Ovary (tissue), 9 donors: ENCODE data around the gene ABCG2. TPM values are rescaled to one million over a fixed set of nuclear protein-coding genes. Genes with fewer than 3 reads are reported as not detected.

ENCODE experiments used
- DNase-seq, 5 donors: peaks; one replicate each; pipeline ENCODE4 v3.0.0-alpha.2; 2019 to 2020
- H3K27ac ChIP-seq, 2 donors: fragments of 200-600 bp; one replicate each; pipeline versions ENCODE4 v1.5.1 to v1.8.0; 2019 to 2022
- H3K27me3 ChIP-seq: fragments of 200-600 bp; one replicate; pipeline ENCODE4 v1.8.0; 2022
- H3K36me3 ChIP-seq: fragments of 200-600 bp; sonication (generic); one replicate; pipeline ENCODE4 v1.5.1; 2019
- H3K4me1 ChIP-seq: one replicate; pipeline ENCODE4 v1.8.1; 2013; ENCODE audit warnings: mild to moderate bottlenecking, moderate library complexity; ENCODE audit not compliant: insufficient read depth
- H3K4me3 ChIP-seq: fragments of 200-600 bp; sonication (generic); one replicate; pipeline ENCODE4 v1.5.1; 2017
- H3K9me3 ChIP-seq, 2 donors: fragments of 200-600 bp in 1 of 2; sonication (generic) in 1 of 2; one replicate each; pipeline versions ENCODE4 v1.5.1 to v1.8.1; 2013 to 2019; ENCODE audit warnings: mild to moderate bottlenecking in 1 of 2, moderate library complexity in 1 of 2
- EP300 ChIP-seq: sonication (generic); formaldehyde crosslinking; IDR thresholded peaks from one replicate; pipeline ENCODE4 v1.6.1; 2017; ENCODE audit warnings: antibody characterized with exemption
- POLR2A ChIP-seq: fragments of 450-650 bp; IDR thresholded peaks from one replicate; pipeline ENCODE4 v1.6.1; 2017; ENCODE audit warnings: antibody characterized with exemption, mild to moderate bottlenecking, moderate library complexity
- WGBS, 3 donors: extraction: QIAGEN DNeasy Blood & Tissue Kit in 1 of 3; methylation state at CpG; one replicate each; pipeline versions ENCODE4 v1.1.5 to v1.1.7; 2013 to 2017; 5-methylcytosine and 5-hydroxymethylcytosine counted together
- intact Hi-C, 4 donors: fragments of 100-400 bp; cut with DNase I; formaldehyde crosslinking; loops; one replicate each; pipeline versions ENCODE4 v1.11.0 to v1.15.1; 2022 to 2023
- polyA plus RNA-seq, 2 donors: library from polyadenylated mRNA; stranded (reverse); fragments of 200-250 nt in 1 of 2; fragments of 350-450 nt in 1 of 2; fragmentation: Illumina TruSeq in 1 of 2; extraction: RNeasy Lipid Tissue Mini Kit (QIAGEN cat#74804) in 1 of 2; gene quantifications; one replicate each; pipeline ENCODE4 v1.2.3, GENCODE V29; 2013 to 2014
- total RNA-seq, 7 donors: library from RNA; depleted of rRNA in 2 of 7; stranded (reverse); fragments of >200 nt in 2 of 7; fragmentation: NEBNext Ultra II Directional in 3 of 7; extraction: Animal tissue kit (Norgen Biotek cat#: 25700) in 3 of 7; gene quantifications; one replicate each; pipeline versions ENCODE4 v1.1.0 to v1.2.4, GENCODE V29; 2016 to 2023
- TF ChIP-seq, protein P1 (sequence below), 3 donors: fragments of 450-650 bp in 2 of 3; fragments of 200-600 bp in 1 of 3; IDR thresholded peaks; one replicate each; pipeline versions ENCODE4 v1.5.1 to v1.8.0; 2016 to 2022; ENCODE audit warnings: antibody characterized with exemption in 3 of 3, mild to moderate bottlenecking in 1 of 3
- donor health status: DM: no; HTN: no; CAD: no; lungs with moderate emphysema.
- donor health status: DM: no; HTN: no; CAD: no.
- donor health status: Bipolar disorder and iron deficiency.
- donor health status: DM: yes; HTN: yes; CAD: no.
- donor health status: DM: no; HTN: no; CAD: no.
- donor health status: DM: yes; HTN: yes; CAD: no.

The ABCG2 gene
- total and polyA plus RNA-seq, 9 donors = 4.4 to 20.1 (median 6.7) TPM

GRCh38 chr4:88102026-88102425 is 56.4 kb downstream of the ABCG2 start:
- Histone ChIP-seq H3K27ac (no peak overlapping the region), H3K27me3 (no peaks in the 10 kb centered on the region), H3K4me3 (no peak overlapping the region), H3K4me1 (no peaks in the 10 kb centered on the region), H3K9me3 (no peaks in the 10 kb centered on the region), H3K36me3 (no peaks in the 10 kb centered on the region)
- TF ChIP-seq EP300 (no peak), POLR2A (no peak)
- TF ChIP-seq, protein P1, sequence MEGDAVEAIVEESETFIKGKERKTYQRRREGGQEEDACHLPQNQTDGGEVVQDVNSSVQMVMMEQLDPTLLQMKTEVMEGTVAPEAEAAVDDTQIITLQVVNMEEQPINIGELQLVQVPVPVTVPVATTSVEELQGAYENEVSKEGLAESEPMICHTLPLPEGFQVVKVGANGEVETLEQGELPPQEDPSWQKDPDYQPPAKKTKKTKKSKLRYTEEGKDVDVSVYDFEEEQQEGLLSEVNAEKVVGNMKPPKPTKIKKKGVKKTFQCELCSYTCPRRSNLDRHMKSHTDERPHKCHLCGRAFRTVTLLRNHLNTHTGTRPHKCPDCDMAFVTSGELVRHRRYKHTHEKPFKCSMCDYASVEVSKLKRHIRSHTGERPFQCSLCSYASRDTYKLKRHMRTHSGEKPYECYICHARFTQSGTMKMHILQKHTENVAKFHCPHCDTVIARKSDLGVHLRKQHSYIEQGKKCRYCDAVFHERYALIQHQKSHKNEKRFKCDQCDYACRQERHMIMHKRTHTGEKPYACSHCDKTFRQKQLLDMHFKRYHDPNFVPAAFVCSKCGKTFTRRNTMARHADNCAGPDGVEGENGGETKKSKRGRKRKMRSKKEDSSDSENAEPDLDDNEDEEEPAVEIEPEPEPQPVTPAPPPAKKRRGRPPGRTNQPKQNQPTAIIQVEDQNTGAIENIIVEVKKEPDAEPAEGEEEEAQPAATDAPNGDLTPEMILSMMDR (IDR thresholded peaks at IDR 0.05) = no peak
- no peak for DNase-seq
- intact Hi-C loops = no loop called here
- 92 to 95% (median 93%) methylated on average over 7 of the region's 7 CpGs for WGBS, 3 donors

- no peak overlapping the region for H3K27ac ChIP-seq
- H3K27me3 ChIP-seq = no peaks in the 10 kb centered on the region
- no peaks in the 10 kb centered on the region for H3K36me3 ChIP-seq
- TF ChIP-seq, protein P1 (IDR thresholded peaks at IDR 0.05) = no peak
- TF ChIP-seq EP300 (no peak), POLR2A (no peak)
- H3K9me3 ChIP-seq = no peaks in the 10 kb centered on the region
- intact Hi-C loops = no loop called here
- DNase-seq = no peak
- no peak overlapping the region for H3K4me3 ChIP-seq
- no peaks in the 10 kb centered on the region for H3K4me1 ChIP-seq
- 89 to 96% (median 93%) methylated on average over 6 of the region's 6 CpGs for WGBS, 3 donors
Observed at GRCh38 chr4:88101165-88101564, 57.3 kb downstream of the ABCG2 start.

GRCh38 chr4:88098993-88099752 is 59.3 kb downstream of the ABCG2 start:
- intact Hi-C loops = no loop called here
- Histone ChIP-seq H3K9me3 (no peaks in the 10 kb centered on the region), H3K4me3 (no peak overlapping the region), H3K4me1 (no peaks in the 10 kb centered on the region), H3K27ac (no peak overlapping the region), H3K27me3 (no peaks in the 10 kb centered on the region), H3K36me3 (no peaks in the 10 kb centered on the region)
- 91 to 95% (median 93%) methylated on average over 4 of the region's 4 CpGs for WGBS, 3 donors
- TF ChIP-seq EP300 (no peak), POLR2A (no peak)
- TF ChIP-seq, protein P1 (IDR thresholded peaks at IDR 0.05) = no peak
- no peak for DNase-seq

- TF ChIP-seq POLR2A = no peak
- no peak for TF ChIP-seq EP300
- TF ChIP-seq, protein P1 (IDR thresholded peaks at IDR 0.05) = no peak
- Histone ChIP-seq H3K4me1 (no peaks in the 10 kb centered on the region), H3K27ac (no peak overlapping the region), H3K36me3 (no peaks in the 10 kb centered on the region), H3K27me3 (no peaks in the 10 kb centered on the region), H3K9me3 (no peaks in the 10 kb centered on the region), H3K4me3 (no peak overlapping the region)
- no peak for DNase-seq
- intact Hi-C loops = no loop called here
- WGBS, 3 donors = 79 to 95% (median 91%) methylated on average over 3 of the region's 3 CpGs
Observed at GRCh38 chr4:88097781-88098180, 60.7 kb downstream of the ABCG2 start.
